Loucy (cell line): ENCODE data around the gene APAF1.

Experiments used
- H2AFZ ChIP-seq: fragments of 200-600 bp; sonication (generic); 2 replicates; pipeline ENCODE4 v1.6.0; 2016; ENCODE audit warnings: antibody characterized with exemption, mild to moderate bottlenecking, low read length, moderate library complexity
- H3F3A ChIP-seq: fragments of 200-600 bp; 2 replicates; pipeline ENCODE4 v1.6.0; 2016; ENCODE audit warnings: antibody characterized with exemption, low read depth, mild to moderate bottlenecking
- H3K27me3 ChIP-seq: fragments of 200-600 bp; sonication (generic); 2 replicates; pipeline ENCODE4 v1.6.1; 2014; ENCODE audit warnings: low read length, mild to moderate bottlenecking; ENCODE audit not compliant: insufficient read depth, poor library complexity, severe bottlenecking
- H3K36me3 ChIP-seq: fragments of 200-600 bp; sonication (generic); 2 replicates; pipeline ENCODE4 v1.6.1; 2016; ENCODE audit warnings: low read length; ENCODE audit not compliant: insufficient read depth
- H3K4me1 ChIP-seq: fragments of 200-600 bp; sonication (generic); 2 replicates; pipeline ENCODE4 v1.5.1; 2014; ENCODE audit warnings: low read length, mild to moderate bottlenecking; ENCODE audit not compliant: insufficient read depth, poor library complexity, severe bottlenecking
- H3K4me2 ChIP-seq: fragments of 200-600 bp; sonication (generic); 2 replicates; pipeline ENCODE4 v1.6.0; 2014; ENCODE audit warnings: antibody characterized with exemption, low read length, low read depth, mild to moderate bottlenecking; ENCODE audit not compliant: poor library complexity, severe bottlenecking
- H3K4me3 ChIP-seq: fragments of 200-600 bp; sonication (generic); 2 replicates; pipeline ENCODE4 v1.5.1; 2014; ENCODE audit warnings: low read length, mild to moderate bottlenecking, mixed read lengths; ENCODE audit not compliant: poor library complexity, severe bottlenecking
- H3K79me2 ChIP-seq: fragments of 200-600 bp; sonication (generic); 2 replicates; pipeline ENCODE4 v1.6.1; 2014; ENCODE audit warnings: low read length; ENCODE audit not compliant: insufficient read depth
- H3K9ac ChIP-seq: fragments of 200-600 bp; sonication (generic); 2 replicates; pipeline ENCODE4 v1.6.0; 2014; ENCODE audit warnings: mild to moderate bottlenecking, low read depth, low read length, moderate library complexity; ENCODE audit not compliant: poor library complexity, severe bottlenecking
- H3K9me2 ChIP-seq: fragments of 200-600 bp; sonication (generic); replicated peaks from 2 replicates; pipeline ENCODE4 v1.6.1; 2016; ENCODE audit warnings: low read depth, low read length, mixed read lengths
- H3K9me3 ChIP-seq: fragments of 200-600 bp; sonication (generic); 2 replicates; pipeline ENCODE4 v1.6.1; 2014; ENCODE audit warnings: mild to moderate bottlenecking, antibody characterized with exemption, low read length, low read depth; ENCODE audit not compliant: insufficient read depth
- H4K20me1 ChIP-seq: fragments of 200-600 bp; sonication (generic); 2 replicates; pipeline ENCODE4 v1.6.0; 2014; ENCODE audit warnings: antibody characterized with exemption, low read length, mild to moderate bottlenecking; ENCODE audit not compliant: insufficient read depth, poor library complexity, severe bottlenecking
- EZH2phosphoT487 ChIP-seq: fragments of 200-600 bp; IDR thresholded peaks from 2 replicates; pipeline ENCODE4 v1.6.1; 2018; ENCODE audit warnings: antibody characterized with exemption, mild to moderate bottlenecking, moderate library complexity, borderline replicate concordance
- TF ChIP-seq, protein P1 (sequence below): fragments of 200-600 bp; sonication (generic); conservative IDR thresholded peaks from 2 replicates; pipeline ENCODE4 v1.5.1; 2014; ENCODE audit warnings: mild to moderate bottlenecking, antibody characterized with exemption, low read length

The APAF1 gene

DNA sequence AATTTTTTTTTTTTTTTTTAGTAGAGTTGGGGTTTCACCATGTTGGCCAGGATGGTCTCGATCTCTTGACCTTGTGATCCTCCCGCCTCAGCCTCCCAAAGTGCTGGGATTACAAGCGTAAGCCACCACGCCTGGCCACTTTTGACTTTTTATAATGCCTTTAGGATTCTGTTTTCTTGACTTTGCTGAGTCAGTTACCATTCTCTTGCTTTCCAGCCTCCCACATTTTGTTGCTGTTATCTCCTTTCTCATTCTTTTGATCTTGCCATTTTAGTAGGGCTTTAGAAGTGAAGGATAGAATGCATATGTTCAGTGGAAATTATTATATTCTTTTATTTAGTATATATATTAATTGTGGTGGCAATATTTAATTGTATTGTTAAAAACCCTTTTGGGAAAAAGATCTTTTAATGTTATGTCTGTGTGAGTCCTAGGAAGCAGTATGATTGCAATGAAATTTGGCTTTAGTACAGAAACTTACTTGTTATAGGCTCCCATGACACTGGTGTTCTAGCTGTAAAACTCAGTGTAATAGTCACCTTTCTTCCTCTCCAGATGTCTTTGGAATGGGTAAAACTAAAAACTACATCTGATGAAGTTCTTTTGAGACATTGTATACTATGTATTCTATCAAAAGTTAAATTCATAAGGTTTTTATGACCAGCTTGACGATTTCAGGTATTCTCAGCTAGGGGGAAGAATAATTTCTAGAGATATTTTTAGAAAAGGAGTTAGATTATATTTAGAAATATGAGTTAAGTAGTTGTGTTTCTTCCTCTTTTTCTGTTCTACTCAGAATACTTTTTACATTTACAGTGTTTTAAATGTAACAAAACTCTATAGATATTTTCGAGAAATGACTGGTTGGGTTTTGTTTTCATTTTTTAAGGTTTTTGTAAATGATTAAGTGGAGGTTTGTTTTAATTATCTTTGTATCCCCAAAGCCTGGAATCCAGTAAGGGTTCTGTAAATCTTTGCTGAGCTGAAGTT is 74.7 kb downstream of the APAF1 start:
- no peak overlapping the region for H3K4me2 ChIP-seq
- H3K79me2 ChIP-seq = no peaks in the 10 kb centered on the region
- no peaks in the 10 kb centered on the region for H3K4me1 ChIP-seq
- no peaks in the 10 kb centered on the region for H3K9me2 ChIP-seq
- no peak overlapping the region for H3K9ac ChIP-seq
- no peaks in the 10 kb centered on the region for H3K9me3 ChIP-seq
- TF ChIP-seq, protein P1, sequence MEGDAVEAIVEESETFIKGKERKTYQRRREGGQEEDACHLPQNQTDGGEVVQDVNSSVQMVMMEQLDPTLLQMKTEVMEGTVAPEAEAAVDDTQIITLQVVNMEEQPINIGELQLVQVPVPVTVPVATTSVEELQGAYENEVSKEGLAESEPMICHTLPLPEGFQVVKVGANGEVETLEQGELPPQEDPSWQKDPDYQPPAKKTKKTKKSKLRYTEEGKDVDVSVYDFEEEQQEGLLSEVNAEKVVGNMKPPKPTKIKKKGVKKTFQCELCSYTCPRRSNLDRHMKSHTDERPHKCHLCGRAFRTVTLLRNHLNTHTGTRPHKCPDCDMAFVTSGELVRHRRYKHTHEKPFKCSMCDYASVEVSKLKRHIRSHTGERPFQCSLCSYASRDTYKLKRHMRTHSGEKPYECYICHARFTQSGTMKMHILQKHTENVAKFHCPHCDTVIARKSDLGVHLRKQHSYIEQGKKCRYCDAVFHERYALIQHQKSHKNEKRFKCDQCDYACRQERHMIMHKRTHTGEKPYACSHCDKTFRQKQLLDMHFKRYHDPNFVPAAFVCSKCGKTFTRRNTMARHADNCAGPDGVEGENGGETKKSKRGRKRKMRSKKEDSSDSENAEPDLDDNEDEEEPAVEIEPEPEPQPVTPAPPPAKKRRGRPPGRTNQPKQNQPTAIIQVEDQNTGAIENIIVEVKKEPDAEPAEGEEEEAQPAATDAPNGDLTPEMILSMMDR = no peak
- H3K4me3 ChIP-seq = no peak overlapping the region
- no peaks in the 10 kb centered on the region for H3K27me3 ChIP-seq
- no peak overlapping the region for H2AFZ ChIP-seq
- no peaks in the 10 kb centered on the region for H4K20me1 ChIP-seq
- peaks cover 14% of the 10 kb centered on the region; the same call in 1 of the 2 replicates for H3K36me3 ChIP-seq
- H3F3A ChIP-seq = no peaks in the 10 kb centered on the region

- no peak overlapping the region for H2AFZ ChIP-seq
- H3K4me3 ChIP-seq = no peak overlapping the region
These were observed 76.2 kb downstream of the APAF1 start for GRCh38 chr12:98721204-98721702.

DNA sequence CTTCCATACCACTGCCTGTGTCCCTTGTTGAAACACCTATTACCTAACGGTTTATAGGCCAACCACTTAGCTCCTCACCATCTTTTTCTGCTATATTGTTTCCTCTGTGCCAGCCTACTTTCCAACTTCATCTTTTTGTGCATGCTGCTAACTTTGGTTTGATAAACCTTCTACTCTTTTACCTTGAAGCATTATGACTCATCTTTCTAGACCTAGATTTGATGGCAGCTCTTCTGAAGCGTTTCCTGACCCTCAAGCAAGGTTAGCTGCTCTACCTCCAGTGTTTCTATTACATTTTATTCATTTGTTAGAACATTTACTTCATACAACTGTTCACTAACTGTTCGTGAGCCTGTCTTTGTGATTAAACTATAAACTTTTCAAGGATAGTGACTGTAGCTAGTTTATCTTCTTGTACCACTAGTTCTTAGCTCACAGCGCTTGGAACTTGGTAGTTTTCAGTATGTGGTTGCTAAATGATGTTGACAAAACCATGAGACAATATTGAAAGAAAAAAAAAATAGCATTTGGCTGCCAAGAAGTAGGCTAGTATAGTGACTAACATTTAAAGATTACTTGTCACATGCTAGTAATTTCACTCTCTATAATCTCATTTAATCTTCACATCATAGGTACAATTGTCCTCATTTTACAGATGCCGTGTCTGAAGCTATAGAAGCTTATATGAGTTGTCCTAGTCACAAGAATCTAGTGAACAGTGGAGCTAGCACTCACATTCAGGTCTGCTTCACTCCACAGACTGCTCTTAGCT is 79.5 kb downstream of the APAF1 start:
- Histone ChIP-seq H3K9me2 (no peaks in the 10 kb centered on the region), H3K27me3 (no peaks in the 10 kb centered on the region), H4K20me1 (no peaks in the 10 kb centered on the region), H3K79me2 (no peaks in the 10 kb centered on the region), H3K36me3 (peaks cover 39% of the 10 kb centered on the region; the same call in 1 of the 2 replicates), H3F3A (no peaks in the 10 kb centered on the region), H3K4me2 (no peak overlapping the region), H2AFZ (no peak overlapping the region), H3K4me3 (no peak overlapping the region), H3K4me1 (no peaks in the 10 kb centered on the region), H3K9me3 (no peaks in the 10 kb centered on the region), H3K9ac (no peak overlapping the region)
- no peak for TF ChIP-seq EZH2phosphoT487

More at GRCh38 chr12:98721204-98721702, 76.2 kb downstream of the APAF1 start:
- peaks cover 19% of the 10 kb centered on the region; the same call in 1 of the 2 replicates for H3K36me3 ChIP-seq
- H3K9me2 ChIP-seq = no peaks in the 10 kb centered on the region
- H3K9me3 ChIP-seq = no peaks in the 10 kb centered on the region
- no peaks in the 10 kb centered on the region for H3F3A ChIP-seq
- no peak overlapping the region for H3K9ac ChIP-seq
- no peak overlapping the region for H3K4me2 ChIP-seq
- no peak for TF ChIP-seq EZH2phosphoT487
- TF ChIP-seq, protein P1 = no peak
- no peaks in the 10 kb centered on the region for H3K27me3 ChIP-seq
- H3K4me1 ChIP-seq = no peaks in the 10 kb centered on the region
- no peaks in the 10 kb centered on the region for H3K79me2 ChIP-seq
- no peaks in the 10 kb centered on the region for H4K20me1 ChIP-seq
